HG02943 (cell line): ENCODE data around the gene AGBL1.
"Not testable (repeated sequence)": the region's sequence is repeated elsewhere in the genome, so short reads cannot be mapped to it uniquely, and the experiment has no call there.

Experiments
- ATAC-seq: cut with Tn5 transposase; IDR thresholded peaks from one replicate; pipeline ENCODE4 v1.9.1; 2021; ENCODE audit warnings: mild to moderate bottlenecking, low read depth, moderate library complexity; ENCODE audit not compliant: unreplicated experiment

The AGBL1 gene

GRCh38 chr15:86840996-86841395 lies 761.3 kb downstream of the AGBL1 start:
- no peak for ATAC-seq

GRCh38 chr15:86842199-86842598 lies 762.5 kb downstream of the AGBL1 start:
- ATAC-seq: no peak

DNA sequence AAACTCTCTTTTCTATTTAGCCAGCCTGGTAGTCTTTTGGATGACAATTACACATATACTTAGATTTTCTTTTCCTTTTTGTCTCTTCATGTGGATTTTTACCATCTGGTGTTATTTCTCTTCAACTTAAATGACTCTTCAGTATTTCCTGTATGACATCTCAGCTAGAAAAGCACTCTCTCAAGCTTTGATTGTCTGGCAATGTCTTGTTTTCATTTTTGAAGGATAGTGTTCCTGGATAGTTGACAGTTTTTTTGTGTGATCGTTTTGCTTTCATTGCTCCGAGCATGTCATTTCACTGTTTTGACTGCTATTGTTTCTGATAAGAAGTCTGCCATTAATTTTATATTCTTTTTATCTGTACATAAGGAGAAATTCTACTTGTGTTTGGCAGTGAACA lies 766.4 kb downstream of the AGBL1 start:
- no peak for ATAC-seq

GRCh38 chr15:86849136-86849535 lies 769.5 kb downstream of the AGBL1 start:
- ATAC-seq: no peak

- ATAC-seq: no peak
These were observed 770.1 kb downstream of the AGBL1 start for GRCh38 chr15:86849558-86850285.

DNA sequence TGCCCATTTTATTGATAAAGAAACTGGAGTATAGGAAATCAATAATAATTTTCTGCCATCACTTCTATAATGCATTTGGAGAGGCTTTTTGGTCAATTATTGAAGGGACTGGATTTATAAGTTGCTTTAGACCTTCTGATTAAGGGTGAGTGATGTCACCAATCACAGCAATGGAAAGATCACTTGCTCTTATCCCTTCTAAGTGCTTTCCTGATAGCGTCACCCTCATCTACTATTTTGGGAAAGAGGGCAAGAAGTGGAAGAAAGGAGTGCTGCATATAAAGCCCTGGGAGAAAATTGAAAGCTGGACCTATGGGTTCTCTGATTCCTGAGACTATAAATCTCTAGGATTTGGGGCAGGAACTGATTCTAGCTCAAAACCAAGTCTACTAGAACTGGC lies 771.3 kb downstream of the AGBL1 start:
- ATAC-seq: no peak

GRCh38 chr15:86852741-86853140 lies 773.1 kb downstream of the AGBL1 start:
- ATAC-seq: no peak

DNA sequence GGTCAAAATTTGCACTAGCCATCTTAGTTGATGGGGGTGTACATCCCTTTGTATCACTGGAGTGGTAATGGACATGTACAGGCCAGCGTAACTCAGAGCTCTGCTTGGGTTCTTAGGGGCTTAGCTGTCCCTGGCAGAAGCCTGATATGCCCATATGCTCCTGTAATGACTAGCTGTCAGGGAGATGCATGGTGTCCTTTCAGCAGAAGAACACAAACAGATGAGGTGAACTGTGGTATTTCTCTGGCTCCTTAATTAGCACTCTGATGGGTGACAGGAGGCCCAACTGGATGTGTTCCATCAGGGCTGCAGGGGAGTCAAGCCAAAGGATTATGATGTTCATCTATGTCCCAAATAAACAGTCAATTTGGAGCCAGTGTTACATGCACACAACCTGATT lies 774.5 kb downstream of the AGBL1 start:
- ATAC-seq: no peak

- no peak for ATAC-seq
These were observed 775.9 kb downstream of the AGBL1 start for GRCh38 chr15:86855307-86856291.

DNA sequence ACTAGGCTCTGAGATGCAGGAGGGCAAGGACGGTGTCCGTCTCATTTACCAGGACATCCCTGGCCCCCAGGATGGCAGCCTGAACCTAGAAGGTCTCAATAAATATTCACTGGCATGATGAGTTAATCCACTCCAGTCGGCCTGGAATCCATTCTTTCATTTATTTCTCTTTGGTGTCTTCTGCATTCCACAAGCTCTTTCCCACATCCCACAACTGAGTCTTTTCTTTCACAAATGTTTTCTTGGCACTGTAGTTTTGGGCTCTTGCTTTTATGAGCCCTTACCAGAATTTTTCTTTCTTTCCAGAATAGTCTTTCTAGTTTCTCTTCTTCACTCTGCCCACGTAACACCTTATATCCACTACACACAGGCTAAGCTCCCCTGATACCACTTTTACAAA lies 778.0 kb downstream of the AGBL1 start:
- ATAC-seq: no peak

DNA sequence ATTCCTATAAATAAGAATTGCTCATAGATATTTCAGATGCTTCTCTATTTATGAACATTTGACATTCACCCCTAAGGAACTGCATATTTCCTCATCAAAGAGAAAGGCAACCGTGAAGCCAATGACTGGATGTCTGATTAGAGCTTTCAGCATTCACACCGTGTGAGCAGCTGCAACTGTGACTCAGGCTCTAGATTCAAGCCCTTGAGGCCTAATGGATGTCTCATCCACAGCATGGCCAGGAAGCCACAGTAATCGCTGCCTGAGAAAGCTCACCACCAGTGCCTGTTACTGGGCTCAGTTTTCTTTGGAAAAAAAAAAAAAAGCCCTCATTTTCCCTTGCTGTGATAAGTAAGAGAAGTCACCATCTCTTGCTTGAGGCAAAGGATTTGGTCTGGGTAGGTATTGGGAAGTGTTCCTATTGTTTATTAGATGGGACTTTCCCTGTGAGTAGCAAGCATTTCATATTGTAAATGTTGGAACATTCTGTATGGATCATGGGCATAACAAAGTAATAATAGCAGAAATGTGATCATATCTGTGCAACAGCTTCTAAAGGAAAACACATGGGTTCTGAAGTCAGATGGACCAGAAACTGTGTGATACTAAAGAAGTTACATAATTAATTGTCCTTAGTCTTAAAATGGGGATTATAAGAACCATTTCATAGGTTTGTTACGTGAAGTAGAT lies 783.7 kb downstream of the AGBL1 start:
- no peak for ATAC-seq

DNA sequence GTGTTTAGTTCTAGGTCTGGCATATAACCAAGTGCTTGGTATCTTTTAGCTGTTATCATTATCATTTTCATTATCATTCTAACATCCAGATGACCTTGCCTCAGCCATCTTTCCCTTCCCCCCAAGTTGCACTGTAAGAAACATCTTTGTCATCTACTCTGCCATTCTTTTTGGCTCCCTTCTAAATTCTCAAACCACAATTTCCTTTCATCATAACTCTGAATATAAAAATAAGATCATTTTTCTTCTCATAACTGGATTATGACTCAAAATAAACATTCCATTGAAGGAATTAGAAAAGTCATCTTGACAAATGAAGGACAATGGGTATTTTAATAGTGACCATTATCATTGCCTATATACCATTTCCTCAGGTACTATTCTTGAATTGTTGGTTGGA lies 786.2 kb downstream of the AGBL1 start:
- ATAC-seq: no peak

- ATAC-seq: no peak
These were observed 791.2 kb downstream of the AGBL1 start for GRCh38 chr15:86870846-86871245.

DNA sequence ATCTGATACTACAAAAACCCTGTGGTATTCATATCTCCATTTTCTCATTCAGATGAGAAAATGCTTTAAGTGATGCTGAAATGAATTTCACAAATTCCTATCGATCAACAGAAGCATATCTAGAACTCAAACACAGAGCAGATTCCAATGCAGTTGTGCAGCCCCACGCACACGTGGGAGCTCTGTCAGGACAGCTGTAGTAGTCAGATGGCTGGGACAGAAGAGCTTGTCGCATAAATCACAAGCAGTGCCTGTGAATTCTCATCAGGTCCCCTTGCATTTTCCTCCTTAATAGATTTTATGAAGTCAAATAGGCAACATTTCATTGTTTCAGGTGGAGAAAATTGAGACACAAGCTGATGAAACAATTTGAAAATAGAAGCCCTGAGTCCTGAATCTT lies 792.3 kb downstream of the AGBL1 start:
- ATAC-seq: no peak

- ATAC-seq: no peak
These were observed 793.1 kb downstream of the AGBL1 start for GRCh38 chr15:86872782-86873181.

- no peak for ATAC-seq
These were observed 795.4 kb downstream of the AGBL1 start for GRCh38 chr15:86875067-86875466.

- no peak for ATAC-seq
These were observed 796.8 kb downstream of the AGBL1 start for GRCh38 chr15:86876387-86876944.

GRCh38 chr15:86877171-86877631 lies 797.5 kb downstream of the AGBL1 start:
- no peak for ATAC-seq

- ATAC-seq: not testable (repeated sequence)
These were observed 799.2 kb downstream of the AGBL1 start for GRCh38 chr15:86878844-86879243.
